Measurements from ENCODE around the gene FAM111A.

- no peak for TF ChIP-seq CTCF (IDR thresholded peaks at IDR 0.05)
- TF ChIP-seq POLR2AphosphoS5 (IDR thresholded peaks at IDR 0.05; ENCODE audit: low read depth, low read length): no peak
- TF ChIP-seq, protein P1, sequence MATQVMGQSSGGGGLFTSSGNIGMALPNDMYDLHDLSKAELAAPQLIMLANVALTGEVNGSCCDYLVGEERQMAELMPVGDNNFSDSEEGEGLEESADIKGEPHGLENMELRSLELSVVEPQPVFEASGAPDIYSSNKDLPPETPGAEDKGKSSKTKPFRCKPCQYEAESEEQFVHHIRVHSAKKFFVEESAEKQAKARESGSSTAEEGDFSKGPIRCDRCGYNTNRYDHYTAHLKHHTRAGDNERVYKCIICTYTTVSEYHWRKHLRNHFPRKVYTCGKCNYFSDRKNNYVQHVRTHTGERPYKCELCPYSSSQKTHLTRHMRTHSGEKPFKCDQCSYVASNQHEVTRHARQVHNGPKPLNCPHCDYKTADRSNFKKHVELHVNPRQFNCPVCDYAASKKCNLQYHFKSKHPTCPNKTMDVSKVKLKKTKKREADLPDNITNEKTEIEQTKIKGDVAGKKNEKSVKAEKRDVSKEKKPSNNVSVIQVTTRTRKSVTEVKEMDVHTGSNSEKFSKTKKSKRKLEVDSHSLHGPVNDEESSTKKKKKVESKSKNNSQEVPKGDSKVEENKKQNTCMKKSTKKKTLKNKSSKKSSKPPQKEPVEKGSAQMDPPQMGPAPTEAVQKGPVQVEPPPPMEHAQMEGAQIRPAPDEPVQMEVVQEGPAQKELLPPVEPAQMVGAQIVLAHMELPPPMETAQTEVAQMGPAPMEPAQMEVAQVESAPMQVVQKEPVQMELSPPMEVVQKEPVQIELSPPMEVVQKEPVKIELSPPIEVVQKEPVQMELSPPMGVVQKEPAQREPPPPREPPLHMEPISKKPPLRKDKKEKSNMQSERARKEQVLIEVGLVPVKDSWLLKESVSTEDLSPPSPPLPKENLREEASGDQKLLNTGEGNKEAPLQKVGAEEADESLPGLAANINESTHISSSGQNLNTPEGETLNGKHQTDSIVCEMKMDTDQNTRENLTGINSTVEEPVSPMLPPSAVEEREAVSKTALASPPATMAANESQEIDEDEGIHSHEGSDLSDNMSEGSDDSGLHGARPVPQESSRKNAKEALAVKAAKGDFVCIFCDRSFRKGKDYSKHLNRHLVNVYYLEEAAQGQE (IDR thresholded peaks at IDR 0.05; ENCODE audit: insufficient read depth in 1 of 2, low read depth in 2 of 2, low read length in 1 of 2): no peak
- TF ChIP-seq SIN3A (IDR thresholded peaks at IDR 0.05; ENCODE audit: borderline replicate concordance, insufficient read depth, low read depth, low read length): no peak
Observed at GRCh38 chr11:59191095-59191494, 48.4 kb downstream of the FAM111A start.

Data from Panc1 (cell line).